Measurements from ENCODE around the gene PRPF39. TPM values are rescaled to one million over a fixed set of nuclear protein-coding genes. Genes with fewer than 3 reads are reported as not detected.
A peak's percentile ranks its signal among the peaks of the same experiment; 100 is the strongest.
"Not testable (repeated sequence)": the region's sequence is repeated elsewhere in the genome, so short reads cannot be mapped to it uniquely, and the experiment has no call there.

Gene PRPF39
- total RNA-seq, 1 experiment from 2014 or later, result 22.7 TPM

DNA sequence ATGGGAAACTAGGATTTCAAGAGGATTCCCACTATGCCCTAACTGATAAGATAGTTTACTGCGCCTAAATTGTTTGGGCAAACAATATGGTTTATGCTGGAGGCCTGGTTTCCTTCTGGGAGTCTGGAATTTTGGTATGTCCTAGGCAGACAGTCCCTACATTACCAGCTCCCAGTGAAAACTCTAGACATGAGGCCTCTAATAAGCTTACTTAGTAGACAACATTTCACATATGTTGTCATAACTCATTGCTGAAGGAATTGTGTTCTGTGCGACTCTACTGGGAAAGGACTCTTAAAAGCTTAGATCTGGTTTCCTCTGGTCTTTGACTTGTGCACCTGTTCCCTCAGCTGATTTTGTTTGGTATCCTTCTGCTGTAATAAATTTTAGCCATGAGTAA, 18.0 kb upstream of the PRPF39 start:
- Histone ChIP-seq H3K4me3 (ENCODE audit: insufficient read depth, low read depth, low read length) (no peak overlapping the region), H3K27me3 (ENCODE audit: control insufficient read depth, insufficient read depth, low read length) (no peaks in the 10 kb centered on the region), H3K36me3 (replicated peaks; ENCODE audit: control insufficient read depth, insufficient read depth, low read length) (no peaks in the 10 kb centered on the region)
- no peak for DNase-seq

DNA sequence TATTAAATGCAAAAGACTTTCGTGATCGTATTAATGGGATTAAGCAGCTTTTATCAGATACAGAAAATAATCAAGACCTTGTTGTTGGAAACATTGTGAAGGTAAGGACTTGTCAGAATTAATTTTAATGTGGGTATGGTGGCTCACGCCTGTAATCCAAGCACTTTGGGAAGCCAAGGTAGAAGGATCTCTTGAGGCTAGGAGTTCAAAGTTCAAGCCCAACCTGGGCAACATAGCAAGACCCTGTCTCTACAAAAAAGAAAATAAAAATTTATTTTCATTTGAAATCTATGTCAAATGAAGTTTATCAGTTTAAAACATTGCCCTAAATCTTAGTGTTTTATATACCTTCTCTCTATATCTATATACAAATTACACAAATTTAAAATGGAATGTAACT, 17.2 kb upstream of the PRPF39 start:
- H3K36me3 ChIP-seq (replicated peaks; ENCODE audit: control insufficient read depth, insufficient read depth, low read length), result no peaks in the 10 kb centered on the region
- H3K4me3 ChIP-seq (ENCODE audit: insufficient read depth, low read depth, low read length), result no peak overlapping the region
- H3K27me3 ChIP-seq (ENCODE audit: control insufficient read depth, insufficient read depth, low read length), result no peaks in the 10 kb centered on the region
- no peak for DNase-seq

DNA sequence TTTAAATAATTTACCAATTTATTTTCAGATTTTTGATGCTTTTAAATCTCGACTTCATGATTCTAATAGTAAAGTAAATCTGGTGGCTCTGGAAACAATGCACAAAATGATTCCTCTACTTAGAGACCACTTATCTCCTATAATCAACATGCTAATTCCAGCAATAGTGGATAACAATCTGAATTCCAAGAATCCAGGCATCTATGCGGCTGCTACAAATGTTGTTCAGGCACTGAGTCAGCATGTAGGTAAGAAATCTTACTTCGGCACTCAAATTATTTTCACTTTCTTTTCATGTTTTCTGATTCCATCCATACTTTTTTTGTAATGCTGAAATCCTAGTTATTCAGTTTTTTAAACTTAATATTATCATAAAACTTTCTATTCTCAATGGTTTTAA, 15.5 kb upstream of the PRPF39 start:
- Histone ChIP-seq H3K36me3 (replicated peaks; ENCODE audit: control insufficient read depth, insufficient read depth, low read length) (no peaks in the 10 kb centered on the region), H3K4me3 (ENCODE audit: insufficient read depth, low read depth, low read length) (no peak overlapping the region), H3K27me3 (ENCODE audit: control insufficient read depth, insufficient read depth, low read length) (no peaks in the 10 kb centered on the region)
- DNase-seq, result no peak

DNA sequence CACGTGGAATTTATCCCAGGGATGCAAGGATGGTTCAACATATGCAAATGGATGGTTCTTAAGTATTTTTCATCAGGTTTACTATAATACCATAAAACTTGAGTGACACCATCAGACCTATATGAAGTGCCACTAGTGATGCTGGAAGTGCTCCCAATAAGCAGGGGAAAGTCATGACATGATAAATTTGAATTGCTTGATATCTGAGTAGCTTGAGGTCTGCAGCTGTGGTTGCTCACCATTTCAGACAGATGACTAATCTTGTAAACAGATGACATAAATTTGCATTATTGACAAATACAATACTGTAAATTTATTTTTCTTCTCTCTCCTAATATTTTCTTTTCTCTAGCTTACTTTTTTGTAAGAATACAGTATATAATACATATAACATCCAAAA, 13.7 kb upstream of the PRPF39 start:
- H3K27me3 ChIP-seq (ENCODE audit: control insufficient read depth, insufficient read depth, low read length), result no peaks in the 10 kb centered on the region
- H3K4me3 ChIP-seq (ENCODE audit: insufficient read depth, low read depth, low read length), result no peak overlapping the region
- H3K36me3 ChIP-seq (replicated peaks; ENCODE audit: control insufficient read depth, insufficient read depth, low read length), result no peaks in the 10 kb centered on the region
- no peak for DNase-seq

DNA sequence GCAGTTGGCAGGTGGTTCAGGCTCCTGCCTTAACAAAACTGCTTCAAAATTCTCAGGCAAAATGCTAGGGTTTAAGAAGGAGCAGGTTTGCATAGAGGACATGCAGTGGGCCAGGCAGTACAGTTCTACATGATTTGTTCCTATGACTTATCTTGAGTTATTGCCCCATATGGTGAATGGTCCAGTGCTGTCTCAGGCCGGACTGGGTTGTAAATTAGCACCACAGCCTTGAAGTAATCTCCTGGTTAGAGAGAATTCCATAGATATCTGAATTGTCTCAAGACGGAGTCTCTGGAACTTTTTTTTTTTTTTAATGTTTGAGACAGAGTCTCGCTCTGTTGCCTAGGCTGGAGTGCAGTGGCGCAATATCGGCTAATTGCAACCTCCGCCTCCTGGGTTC, 11.8 kb upstream of the PRPF39 start:
- Histone ChIP-seq H3K4me3 (ENCODE audit: insufficient read depth, low read depth, low read length) (no peak overlapping the region), H3K27me3 (ENCODE audit: control insufficient read depth, insufficient read depth, low read length) (no peaks in the 10 kb centered on the region), H3K36me3 (replicated peaks; ENCODE audit: control insufficient read depth, insufficient read depth, low read length) (no peaks in the 10 kb centered on the region)
- no peak for DNase-seq

DNA sequence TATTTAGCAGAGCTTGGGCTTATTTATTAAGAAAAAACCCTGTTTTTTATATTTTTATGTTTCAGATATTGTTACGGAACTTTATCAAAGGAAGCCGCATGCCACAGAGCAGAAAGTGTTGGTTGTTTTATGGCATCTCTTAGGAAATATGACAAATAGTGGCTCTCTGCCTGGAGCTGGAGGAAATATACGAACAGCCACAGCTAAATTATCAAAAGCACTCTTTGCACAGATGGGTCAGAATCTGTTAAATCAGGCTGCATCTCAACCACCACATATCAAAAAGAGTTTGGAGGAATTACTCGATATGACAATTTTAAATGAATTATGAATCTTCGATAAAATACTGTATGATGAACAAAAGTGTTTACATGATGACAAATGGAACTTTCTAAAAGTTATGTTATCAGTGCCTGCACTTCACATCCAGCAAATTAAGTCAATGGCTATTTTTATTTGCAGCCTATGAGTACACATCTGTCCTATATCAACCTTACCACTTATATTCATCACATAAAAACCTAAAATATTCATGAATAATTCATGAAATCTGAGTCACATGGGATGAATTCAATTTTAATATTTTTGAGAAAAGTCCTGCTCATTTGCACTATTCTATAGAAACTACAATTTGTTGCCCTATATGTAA, 10.6 kb upstream of the PRPF39 start:
- Histone ChIP-seq H3K4me3 (ENCODE audit: insufficient read depth, low read depth, low read length) (no peak overlapping the region), H3K36me3 (replicated peaks; ENCODE audit: control insufficient read depth, insufficient read depth, low read length) (no peaks in the 10 kb centered on the region), H3K27me3 (ENCODE audit: control insufficient read depth, insufficient read depth, low read length) (no peaks in the 10 kb centered on the region)
- no peak for DNase-seq

DNA sequence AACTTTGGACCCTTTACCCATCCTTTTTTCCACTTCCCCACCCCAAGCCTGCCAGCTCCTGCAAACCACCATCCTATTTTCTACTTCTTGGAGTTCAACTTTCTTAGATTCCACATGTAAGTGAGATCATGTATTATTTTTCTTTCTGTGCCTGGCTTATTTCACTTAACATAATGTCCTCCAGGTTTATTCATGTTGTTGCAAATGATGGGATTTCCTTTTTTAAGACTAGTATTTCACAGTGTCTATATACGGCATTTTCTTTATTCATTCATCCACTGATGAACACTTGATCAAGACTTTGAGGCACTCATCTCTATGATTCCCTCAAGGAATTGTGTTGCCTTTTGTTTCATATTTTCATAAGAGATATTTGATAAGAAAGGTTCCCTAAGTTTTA, 5.6 kb upstream of the PRPF39 start:
- no peak overlapping the region for H3K4me3 ChIP-seq (ENCODE audit: insufficient read depth, low read depth, low read length)
- no peak for DNase-seq
- no peaks in the 10 kb centered on the region for H3K36me3 ChIP-seq (replicated peaks; ENCODE audit: control insufficient read depth, insufficient read depth, low read length)
- H3K27me3 ChIP-seq (ENCODE audit: control insufficient read depth, insufficient read depth, low read length), result no peaks in the 10 kb centered on the region

DNA sequence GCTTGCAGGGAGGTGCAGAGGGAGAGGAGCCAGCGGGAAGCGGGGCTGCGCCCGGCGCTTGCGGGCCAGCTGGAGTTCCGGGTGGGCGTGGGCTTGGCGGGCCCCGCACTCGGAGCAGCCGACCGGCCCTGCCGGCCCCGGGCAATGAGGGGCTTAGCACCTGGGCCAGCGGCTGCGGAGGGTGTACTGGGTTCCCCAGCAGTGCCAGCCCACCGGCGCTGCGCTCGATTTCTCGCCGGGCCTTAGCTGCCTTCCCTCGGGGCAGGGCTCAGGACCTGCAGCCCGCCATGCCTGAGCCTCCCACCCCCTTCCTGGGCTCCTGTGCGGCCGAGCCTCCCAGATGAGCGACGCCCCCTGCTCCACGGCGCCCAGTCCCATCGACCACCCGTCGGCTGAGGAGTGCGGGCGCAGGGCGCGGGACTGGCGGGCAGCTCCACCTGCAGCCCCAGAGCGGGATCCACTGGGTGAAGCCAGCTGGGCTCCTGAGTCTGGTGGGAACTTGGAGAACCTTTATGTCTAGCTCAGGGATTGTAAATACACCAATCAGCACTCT, 3.4 kb upstream of the PRPF39 start:
- not testable (repeated sequence) for H3K4me3 ChIP-seq (ENCODE audit: insufficient read depth, low read depth, low read length); H3K36me3 ChIP-seq (replicated peaks; ENCODE audit: control insufficient read depth, insufficient read depth, low read length); DNase-seq; H3K27me3 ChIP-seq (ENCODE audit: control insufficient read depth, insufficient read depth, low read length)

DNA sequence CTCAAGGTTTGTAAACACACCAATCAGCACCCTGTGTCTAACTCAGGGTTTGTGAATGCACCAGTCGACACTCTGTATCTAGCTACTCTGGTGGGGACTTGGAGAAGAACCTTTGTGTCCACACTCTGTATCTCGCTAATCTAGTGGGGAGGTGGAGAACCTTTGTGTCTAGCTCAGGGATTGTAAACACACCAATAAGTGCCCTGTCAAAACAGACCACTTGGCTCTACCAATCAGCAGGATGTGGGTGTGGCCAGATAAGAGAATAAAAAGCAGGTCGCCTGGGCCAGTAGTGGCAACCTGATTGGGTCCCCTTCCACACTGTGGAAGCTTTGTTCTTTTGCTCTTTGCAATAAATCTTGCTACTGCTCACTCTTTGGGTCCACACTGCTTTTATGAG, 2.8 kb upstream of the PRPF39 start:
- DNase-seq; H3K36me3 ChIP-seq (replicated peaks; ENCODE audit: control insufficient read depth, insufficient read depth, low read length); H3K27me3 ChIP-seq (ENCODE audit: control insufficient read depth, insufficient read depth, low read length); H3K4me3 ChIP-seq (ENCODE audit: insufficient read depth, low read depth, low read length): not testable (repeated sequence)

DNA sequence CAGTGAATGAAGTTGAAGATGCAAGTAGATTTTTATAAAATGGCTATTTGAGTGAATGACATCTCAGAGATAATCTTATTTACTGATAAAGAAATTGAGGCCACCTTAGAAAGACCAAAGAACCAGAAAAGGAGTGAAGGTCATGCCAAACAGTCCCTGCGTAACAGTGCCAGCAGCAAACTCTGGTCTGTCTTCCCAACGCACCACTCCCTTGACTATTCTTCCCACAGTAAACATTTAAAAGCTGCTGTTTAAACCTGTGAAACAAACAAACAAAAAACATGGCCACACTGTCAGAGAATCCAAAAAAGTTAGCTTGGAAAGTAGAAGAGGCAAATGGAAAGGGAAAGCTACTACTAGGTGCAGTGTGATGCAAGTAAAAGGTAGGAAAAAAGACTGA, 1.5 kb upstream of the PRPF39 start:
- Histone ChIP-seq H3K27me3 (ENCODE audit: control insufficient read depth, insufficient read depth, low read length) (no peaks in the 10 kb centered on the region), H3K36me3 (replicated peaks; ENCODE audit: control insufficient read depth, insufficient read depth, low read length) (no peaks in the 10 kb centered on the region), H3K4me3 (ENCODE audit: insufficient read depth, low read depth, low read length) (no peak overlapping the region)
- no peak for DNase-seq

DNA sequence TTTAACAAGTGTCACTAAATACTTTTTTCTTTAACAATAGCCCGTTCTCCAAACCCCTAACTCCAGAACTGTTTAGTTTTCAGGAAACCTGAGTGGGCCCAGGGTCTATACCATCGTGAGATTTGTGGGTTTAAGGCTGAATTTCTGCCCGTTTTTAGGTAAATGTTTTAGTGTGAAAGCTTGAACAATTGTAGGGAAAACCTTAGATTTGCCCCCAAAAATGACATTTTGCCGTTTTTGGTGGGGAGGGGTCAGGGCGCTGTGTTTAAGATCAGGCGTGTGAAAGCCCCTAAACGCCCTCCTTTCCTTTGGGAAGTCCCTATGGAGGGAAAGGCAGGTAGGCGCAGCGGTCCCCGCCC, 320 bp upstream of the PRPF39 start:
- DNase-seq, result no peak
- Histone ChIP-seq H3K36me3 (replicated peaks; ENCODE audit: control insufficient read depth, insufficient read depth, low read length) (no peaks in the 10 kb centered on the region), H3K27me3 (ENCODE audit: control insufficient read depth, insufficient read depth, low read length) (no peaks in the 10 kb centered on the region), H3K4me3 (ENCODE audit: insufficient read depth, low read depth, low read length) (peak overlapping the region; percentile 27)

DNA sequence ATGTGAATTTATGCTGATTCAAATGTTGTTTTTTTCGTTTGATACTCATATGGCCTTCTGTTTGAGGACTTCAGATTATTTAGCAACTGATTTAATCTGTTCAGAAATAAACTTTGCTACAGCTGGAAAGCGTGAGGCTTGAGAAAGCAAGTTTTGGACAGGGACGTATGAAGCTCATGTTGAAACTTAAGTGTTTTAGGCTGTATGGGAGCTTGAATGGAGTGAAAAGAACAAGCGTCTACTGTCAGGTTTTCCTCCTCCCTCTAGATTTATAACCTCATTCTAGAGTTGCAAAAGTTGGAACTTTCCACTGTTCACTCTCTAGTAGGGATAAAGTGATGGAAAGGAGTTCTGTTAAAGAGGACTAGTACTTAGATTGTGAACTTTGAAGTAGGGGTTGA, 1.0 kb downstream of the PRPF39 start:
- no peak for DNase-seq
- H3K36me3 ChIP-seq (replicated peaks; ENCODE audit: control insufficient read depth, insufficient read depth, low read length), result no peaks in the 10 kb centered on the region

DNA sequence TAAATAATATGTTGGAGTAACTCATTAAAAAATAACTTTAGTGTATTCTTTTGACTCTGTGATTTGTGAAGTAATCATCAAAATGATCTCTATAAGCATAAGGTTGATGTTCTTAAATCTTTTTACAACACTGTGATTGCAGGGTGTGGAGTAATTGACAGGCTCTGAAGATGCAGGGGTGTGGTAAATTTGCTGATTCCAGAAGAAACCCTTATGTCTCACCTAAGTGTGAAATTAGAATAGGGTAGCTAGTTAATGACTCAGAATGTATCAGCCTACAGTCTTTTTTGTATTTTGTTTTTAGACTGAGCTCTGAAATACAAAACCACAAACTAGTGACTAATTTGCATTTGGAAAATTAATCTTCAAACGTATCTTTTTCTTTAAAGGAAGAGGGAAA, 5.9 kb downstream of the PRPF39 start:
- no peak overlapping the region for H3K4me3 ChIP-seq (ENCODE audit: insufficient read depth, low read depth, low read length)
- no peaks in the 10 kb centered on the region for H3K27me3 ChIP-seq (ENCODE audit: control insufficient read depth, insufficient read depth, low read length)
- no peak for DNase-seq
- no peaks in the 10 kb centered on the region for H3K36me3 ChIP-seq (replicated peaks; ENCODE audit: control insufficient read depth, insufficient read depth, low read length)

More for the DNA sequence above, 1.0 kb downstream of the PRPF39 start:
- Histone ChIP-seq H3K4me3 (ENCODE audit: insufficient read depth, low read depth, low read length) (peak overlapping the region; percentile 84), H3K27me3 (ENCODE audit: control insufficient read depth, insufficient read depth, low read length) (no peaks in the 10 kb centered on the region)

DNA sequence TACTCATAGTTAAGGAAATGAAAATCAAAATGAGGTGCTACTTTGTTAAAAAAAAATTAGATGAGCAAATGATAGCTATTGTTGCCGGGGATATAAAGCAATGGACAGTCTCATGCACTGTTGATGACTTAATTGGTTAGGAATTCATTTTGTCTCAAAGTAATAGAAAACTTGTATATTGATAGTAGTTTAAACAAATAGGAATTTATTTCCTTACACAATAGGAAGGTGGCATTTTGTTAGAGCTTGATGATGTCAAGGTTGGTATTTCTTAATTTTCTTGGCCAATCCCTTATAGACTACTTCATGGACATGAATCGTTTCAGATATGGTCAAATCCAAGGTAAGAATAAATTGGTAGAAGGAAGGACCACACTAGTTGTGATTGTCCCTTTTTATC, 7.8 kb downstream of the PRPF39 start:
- Histone ChIP-seq H3K27me3 (ENCODE audit: control insufficient read depth, insufficient read depth, low read length) (no peaks in the 10 kb centered on the region), H3K4me3 (ENCODE audit: insufficient read depth, low read depth, low read length) (no peak overlapping the region), H3K36me3 (replicated peaks; ENCODE audit: control insufficient read depth, insufficient read depth, low read length) (peaks cover 7% of the 10 kb centered on the region)
- no peak for DNase-seq

DNA sequence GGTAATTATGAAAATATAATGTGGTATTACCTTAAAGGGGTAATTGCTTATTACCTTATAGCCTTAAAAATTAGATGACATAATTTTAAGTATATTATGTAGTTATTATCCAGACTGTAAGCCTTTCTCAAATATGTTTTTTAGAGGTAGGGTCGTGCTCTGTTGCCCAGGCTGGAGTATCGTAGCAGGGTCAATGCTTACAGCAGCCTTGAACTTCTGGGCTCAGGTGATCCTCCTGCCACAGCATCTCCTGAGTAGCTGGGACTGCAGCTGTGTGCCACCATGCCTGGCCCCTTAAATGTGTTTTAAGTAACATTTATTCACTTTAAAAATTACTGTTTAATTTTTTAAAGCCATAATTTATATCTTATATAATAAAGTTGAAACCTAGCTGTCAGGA, 10.4 kb downstream of the PRPF39 start:
- H3K27me3 ChIP-seq (ENCODE audit: control insufficient read depth, insufficient read depth, low read length), result no peaks in the 10 kb centered on the region
- DNase-seq, result no peak
- no peak overlapping the region for H3K4me3 ChIP-seq (ENCODE audit: insufficient read depth, low read depth, low read length)
- peaks cover 11% of the 10 kb centered on the region for H3K36me3 ChIP-seq (replicated peaks; ENCODE audit: control insufficient read depth, insufficient read depth, low read length)

DNA sequence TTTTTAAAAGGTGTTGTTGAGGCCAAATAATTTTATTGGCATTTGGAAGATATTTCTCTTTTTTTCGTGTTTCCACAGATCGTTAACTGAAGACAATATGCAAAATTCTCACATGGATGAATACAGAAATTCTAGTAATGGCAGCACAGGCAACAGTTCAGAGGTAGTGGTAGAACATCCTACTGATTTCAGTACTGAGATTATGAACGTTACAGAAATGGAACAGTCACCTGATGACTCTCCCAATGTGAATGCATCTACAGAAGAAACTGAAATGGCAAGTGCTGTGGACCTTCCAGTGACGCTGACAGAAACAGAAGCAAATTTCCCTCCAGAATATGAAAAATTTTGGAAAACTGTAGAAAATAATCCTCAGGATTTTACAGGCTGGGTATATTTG, 11.2 kb downstream of the PRPF39 start:
- Histone ChIP-seq H3K36me3 (replicated peaks; ENCODE audit: control insufficient read depth, insufficient read depth, low read length) (peaks cover 14% of the 10 kb centered on the region), H3K27me3 (ENCODE audit: control insufficient read depth, insufficient read depth, low read length) (no peaks in the 10 kb centered on the region), H3K4me3 (ENCODE audit: insufficient read depth, low read depth, low read length) (no peak overlapping the region)
- no peak for DNase-seq

Measured in H7 (cell line).